Stimulated activated CD4-positive, alpha-beta T cell treated with anti-CD3 and anti-CD28 coated beads, Interleukin-1b, Interleukin-23, amount 100 ng/mL, for 4 hours (primary cell): Measurements from ENCODE around the gene MINDY4B.

Experiments used
- DNase-seq, 2 donors: peaks; one replicate each; pipeline ENCODE4 v3.0.0-alpha.2; 2020; ENCODE audit warnings: low read depth in 2 of 2

Gene MINDY4B

DNA sequence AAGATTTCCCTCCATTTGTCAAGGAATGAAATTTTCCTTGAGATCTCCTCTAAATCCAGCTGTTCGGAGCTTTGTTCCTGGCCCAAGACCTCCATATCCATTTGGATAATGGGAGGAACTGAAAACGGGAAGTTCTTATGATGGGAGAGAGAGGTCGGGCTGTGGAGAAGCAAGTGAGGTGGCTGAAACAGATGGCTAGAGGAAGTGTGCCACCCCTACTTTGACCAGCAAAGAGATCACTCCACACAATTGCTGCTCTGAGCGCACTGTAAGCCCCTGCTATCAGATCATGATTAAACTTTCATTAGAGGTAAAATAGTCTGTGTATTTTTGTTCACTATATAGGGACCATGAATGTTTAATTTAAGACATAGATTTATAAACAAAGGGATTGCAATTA lies at the start of gene MINDY4B:
MINDY4B (minus strand) TSS at position 101 of the 400 bp plus-strand sequence; CDS start at position 101, 0 bp downstream.
- DNase-seq, result no peak

DNA sequence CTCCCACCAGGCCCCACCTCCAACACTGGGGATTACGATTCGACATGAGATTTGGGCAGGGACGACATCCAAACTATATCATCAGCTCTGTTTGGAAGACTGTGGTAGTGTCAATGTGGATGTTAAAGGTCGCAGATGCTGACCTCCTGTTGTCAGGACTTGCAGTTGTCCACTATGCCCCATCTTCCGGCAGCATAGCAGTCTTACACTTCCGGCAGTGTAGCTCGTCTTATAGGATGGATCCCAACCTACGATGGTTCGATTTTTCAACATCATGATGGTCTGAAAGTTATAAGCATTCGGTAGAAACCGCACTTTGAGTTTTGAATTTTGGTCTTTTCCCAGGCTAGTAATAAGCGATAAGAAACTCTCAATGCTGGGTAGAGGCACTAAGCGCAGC lies 46.7 kb upstream of the MINDY4B start:
- DNase-seq, result no peak

DNA sequence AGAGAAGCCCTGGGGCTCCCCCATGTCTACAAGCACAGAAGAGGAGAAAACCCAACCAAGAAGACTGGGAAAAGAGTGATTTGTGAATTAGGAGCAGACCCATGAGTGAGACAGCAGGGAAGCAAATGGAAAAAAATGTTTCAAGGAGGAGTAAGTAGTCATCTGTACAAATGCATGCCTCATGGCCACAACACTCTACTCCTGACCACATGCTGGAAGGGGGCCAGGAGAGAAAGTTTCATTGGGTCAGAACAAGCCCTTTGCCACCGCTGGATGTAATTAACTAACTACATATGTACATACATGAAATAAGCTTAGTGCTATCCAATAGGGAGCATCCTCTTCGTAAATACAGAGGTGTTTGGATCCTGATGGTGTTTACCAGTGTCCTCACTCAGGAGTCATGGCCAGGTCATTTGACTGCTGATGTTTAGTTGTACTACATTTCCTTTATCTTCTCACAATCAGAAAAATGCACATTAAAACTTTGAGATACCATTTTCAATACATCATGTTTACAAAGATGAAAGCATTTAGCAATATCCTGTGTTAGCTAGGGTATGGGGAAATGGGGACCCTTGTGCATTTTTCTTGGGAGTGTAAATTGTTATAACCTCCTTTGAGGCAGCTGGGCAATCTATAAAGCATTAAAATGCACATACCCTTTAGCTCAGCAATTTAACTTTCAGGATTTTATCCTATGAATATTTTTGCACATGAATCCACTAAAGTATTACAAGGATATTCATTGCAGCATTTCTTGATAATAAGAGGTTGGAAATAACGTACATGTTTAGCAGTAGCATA lies 40.2 kb upstream of the MINDY4B start:
- DNase-seq, result no peak

DNA sequence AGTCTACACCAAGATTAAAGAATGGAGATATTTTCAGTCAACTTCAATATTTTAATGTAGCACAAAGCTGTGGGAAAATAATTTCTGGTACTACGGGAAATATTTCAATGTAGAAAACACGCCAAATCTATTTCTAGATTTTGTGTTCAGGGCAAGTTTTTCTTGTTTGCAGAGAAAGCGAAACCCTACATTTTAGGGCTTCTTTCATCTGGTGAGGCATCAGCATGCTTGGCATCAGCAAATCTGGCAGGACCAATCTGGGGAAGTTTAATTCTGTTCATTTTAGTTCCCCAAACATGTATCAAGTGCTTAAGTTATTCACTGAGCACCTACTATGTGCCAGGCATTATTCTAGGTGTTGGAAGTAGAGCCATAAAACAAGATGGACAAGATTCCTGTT lies 37.0 kb upstream of the MINDY4B start:
- no peak for DNase-seq

DNA sequence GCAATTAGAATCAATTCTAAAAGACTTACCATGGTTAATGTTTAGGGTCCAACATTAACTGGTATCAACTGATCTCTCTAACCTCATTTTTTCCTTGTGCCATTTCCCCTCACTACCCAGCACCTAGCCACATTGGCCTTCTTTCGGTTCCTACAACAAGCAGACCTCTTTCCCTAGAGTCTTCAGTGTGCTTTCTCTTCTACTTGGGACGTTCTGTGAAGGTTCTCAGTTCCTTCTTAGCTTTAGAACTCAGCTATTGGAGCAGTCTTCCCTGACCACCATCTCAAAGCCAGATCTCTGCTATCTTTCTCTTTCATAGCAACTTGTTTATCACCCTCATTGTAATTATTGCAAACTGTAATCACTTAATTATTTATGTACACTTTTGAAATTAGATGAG lies 31.5 kb upstream of the MINDY4B start:
- DNase-seq, result no peak

DNA sequence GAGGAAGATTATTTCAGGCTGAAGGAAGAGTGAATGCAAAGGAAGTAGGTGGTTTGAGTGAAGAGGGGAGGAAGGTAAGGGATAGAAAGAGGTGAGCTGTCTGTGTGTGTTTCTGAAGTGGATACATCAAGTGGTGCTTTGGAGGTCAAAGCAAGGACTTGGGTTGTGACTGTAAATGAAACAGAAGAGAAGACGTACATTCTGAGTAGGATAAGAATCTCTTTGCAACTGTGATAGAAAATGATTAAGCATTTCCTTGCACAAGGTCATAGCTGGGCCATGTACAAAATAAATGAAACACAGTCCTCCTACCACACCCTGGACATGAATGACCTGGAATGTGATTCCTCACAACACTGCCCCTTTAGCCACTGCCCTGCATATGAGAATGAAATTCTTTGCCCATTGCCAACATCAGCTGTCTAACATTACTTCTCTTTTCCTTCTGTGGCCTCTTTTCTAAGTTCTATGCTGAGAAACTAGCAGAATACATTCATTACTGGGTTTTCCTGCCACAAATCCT lies 28.3 kb upstream of the MINDY4B start:
- no peak for DNase-seq

DNA sequence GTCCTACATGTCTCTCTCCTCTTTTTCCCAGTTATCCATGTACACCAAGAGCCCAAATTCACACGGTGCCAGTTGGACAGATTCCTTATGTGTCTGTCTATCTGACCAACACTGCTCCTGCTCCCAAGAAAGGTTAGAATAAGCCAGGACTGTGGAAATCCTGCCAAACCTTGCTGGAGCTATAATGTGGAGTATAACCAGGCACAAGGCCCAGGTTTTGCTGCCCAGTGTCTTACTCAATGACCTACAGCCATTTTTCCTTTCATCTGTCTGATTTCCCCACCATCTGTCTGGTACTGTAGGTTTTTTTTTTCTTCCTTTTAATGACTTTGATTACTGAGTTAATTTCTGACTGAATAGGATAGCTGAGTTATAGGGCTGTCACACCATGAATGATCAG lies 26.5 kb upstream of the MINDY4B start:
- no peak for DNase-seq

DNA sequence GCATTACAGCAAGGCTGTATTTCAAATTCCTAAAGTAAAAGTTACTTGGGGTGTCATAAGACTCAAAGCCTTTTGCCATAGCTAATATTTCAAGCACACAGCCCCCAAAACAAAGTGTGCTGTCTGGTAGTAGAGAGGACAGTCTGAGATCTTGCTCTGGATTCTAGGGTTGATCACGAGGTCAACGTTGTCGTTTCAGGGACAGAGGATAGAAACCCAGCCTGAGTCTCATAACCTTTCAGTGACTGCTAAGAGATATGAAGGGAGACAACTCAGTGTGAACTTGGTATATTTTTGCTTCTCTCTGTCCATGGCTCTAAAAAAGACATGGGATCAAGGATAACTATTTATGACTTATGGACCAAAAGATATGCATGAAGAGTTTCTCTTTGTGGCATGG lies 25.6 kb upstream of the MINDY4B start:
- DNase-seq, result no peak

DNA sequence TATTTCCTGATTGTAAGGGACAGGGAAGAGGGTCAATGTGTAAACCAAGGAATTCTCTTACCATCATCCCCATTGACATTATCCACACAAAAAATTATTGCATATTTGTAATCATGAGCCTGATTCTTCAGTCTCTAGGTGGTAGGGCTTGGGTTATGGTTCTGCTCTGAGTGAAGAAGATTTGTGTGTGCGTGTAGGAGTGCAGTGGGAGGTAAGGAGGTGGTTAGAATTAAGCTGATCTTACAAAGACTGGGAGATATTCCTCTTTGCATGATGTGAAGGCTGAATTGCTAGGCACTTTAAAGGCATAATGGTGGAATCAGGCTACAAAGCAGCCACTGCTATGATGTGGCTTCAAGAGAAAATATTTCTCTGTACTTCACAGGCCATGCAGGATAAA lies 23.0 kb upstream of the MINDY4B start:
- no peak for DNase-seq

DNA sequence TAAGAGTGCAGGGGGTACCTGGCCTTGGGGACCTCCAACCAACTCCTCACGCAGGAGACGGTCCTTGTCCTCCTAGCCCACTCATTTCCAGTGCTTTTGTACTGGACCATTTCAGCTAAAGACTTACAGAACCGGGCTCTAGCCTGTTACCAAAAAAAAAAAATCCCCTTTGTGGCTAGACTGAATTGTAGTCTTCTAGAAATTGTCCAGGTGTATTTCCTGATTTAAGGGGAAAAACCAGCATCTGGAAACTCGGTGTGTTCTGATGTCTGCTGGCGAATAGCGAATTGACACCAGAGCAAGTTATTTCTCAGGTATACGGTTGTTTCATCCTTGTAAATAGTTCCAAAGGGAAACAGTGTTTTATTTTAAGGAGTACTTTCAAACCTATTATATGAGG lies 21.1 kb upstream of the MINDY4B start:
- DNase-seq, result no peak

DNA sequence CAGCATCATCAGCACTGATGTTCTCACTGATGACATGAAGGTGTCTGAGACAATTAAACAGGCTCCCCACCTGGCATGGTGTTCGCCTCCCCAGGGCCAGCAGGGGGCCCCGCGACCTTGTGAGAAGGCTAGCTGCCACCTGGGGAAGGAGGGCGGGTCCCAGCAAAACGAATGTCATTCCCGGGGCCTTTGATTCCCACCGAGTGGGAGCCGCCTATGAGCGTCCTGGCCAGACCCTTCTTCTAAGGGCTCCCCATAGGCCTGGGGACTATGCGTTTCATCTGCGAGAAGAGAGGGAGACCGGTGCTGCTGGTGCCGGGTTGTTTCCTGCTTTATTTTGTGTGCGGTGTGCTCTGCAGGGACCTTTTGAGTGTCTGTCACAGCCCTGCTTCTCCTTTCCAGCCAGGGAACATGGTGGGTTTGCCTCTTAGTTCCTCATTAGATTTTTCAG lies 20.5 kb upstream of the MINDY4B start:
- DNase-seq, result peak; percentile 27 to 54

DNA sequence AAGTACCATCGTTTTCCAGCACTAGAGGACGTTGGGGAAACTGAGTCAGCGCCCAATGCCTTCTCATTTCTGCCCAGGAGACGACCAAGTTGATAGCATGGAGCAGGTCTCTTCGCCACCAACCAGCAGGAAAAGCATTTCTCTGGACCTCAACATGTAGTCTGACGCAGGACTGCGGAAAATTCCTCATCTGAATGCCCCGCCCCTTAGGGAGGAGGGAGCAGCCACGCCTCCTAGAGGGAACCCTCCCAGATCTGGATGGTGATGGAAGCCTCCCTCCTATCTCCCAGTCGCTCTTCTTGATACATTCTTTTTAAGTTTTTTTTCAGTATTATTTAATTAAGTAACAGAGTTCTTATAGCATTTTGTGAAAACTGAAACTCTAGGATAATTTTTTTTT lies 17.4 kb upstream of the MINDY4B start:
- no peak for DNase-seq

DNA sequence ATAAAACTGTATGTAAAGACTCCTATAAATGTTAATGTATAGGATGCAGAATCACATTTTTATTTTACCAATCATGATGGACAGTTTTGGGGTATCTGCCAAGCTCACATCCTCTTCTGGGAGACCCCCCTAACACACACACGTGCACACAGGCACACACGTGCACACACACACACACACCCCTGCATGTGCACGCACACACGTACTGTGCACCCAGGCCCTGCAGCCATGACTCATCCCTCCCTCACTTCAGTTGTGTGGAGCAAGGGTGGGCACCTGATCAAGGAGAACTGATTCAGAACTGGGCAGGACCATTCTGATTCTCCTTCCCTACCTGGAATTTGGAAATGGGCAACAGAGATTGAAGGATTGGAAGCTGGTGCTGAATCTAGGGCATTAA lies 16.0 kb upstream of the MINDY4B start:
- no peak for DNase-seq

DNA sequence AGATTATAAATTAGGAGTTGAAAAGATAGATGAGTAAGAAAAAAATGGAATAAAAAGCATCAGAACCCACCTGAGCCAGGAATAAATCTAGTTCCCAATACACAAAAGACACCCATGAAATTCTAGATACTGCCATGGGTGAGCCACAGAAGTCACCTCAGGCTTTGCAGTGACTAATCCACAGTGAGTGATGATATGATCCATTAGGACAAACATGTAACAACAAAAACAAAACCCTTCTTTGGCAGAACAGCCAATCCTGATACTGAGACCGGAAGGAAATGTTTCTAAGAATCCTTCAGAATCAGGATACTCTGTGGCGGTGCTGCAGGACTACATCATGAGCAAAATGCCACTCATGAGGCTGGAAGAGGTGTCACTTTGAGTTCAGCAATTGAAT lies 15.0 kb upstream of the MINDY4B start:
- no peak for DNase-seq

DNA sequence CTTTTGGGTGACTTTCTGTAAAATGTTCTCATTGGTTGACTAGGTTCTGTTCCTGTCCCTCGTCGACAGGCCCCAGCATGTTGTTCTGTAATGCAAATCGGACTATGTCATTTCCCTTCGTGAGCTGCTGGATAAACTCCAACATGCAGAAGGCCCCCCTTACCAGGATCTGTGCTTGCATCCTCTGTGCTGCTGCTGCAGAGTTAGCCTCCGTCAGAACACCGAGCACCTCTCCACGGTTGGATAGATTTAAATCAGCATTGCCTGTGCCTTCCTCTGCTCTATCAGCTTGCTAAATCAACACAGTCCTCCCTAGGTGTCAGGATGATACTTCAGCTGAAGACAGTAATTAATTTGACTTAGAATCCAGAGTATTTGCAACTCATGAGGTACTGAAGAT lies 12.7 kb upstream of the MINDY4B start:
- DNase-seq, result no peak

DNA sequence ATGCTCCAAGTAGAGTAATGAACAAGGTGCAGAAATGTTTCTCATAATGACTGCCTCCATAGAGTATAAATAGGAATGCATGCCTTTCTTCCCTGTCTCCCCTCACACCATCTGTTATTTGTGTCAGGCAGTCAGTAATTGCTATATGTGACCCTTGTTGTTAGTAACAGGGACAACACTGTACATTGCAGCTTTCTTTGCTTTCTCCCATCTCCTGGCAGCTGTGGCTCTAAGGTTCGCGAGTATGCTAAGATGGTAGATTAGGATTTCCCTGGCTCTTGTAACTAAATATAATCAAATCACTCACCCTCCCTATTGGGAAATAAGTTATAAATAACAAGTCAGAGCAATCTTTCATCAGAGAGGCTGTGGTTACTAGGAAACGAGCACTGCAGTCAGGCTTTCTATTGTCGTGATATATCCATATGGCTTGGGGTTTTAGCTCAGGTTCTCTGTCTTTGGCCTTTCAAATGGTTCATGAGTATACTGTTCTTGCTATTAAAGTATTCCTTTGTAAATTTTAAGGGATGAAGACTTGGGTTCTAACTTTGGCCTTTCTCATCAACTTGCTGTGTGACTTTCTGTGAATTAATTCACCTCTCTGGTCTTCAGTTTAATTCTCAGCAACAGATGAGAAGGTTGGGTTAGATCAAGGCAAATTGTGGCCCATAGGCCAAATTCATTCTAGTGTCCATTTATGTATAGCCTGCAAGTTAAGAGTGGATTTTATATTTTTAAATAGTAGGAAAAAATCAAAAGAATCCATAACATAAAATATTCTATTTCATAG lies 8.1 kb upstream of the MINDY4B start:
- DNase-seq, result no peak

DNA sequence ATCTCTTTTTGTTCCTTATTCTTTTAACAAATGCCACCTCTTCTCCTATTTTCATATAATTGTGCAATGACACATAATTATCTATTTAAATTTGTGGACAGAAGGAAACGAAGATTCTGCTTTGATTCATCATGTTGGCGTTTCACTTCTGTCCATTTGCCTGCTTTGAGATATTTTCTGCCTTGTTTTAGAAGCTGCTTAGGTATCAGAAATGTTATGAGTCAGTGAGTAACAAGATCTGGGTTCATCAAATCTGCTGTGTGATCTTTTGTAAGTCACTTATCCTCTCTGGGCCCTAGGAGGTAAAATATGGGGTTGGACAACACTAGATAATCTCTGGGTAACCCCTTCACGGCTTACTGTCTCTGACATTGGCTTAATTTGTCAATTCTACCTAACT lies 7.3 kb upstream of the MINDY4B start:
- no peak for DNase-seq

DNA sequence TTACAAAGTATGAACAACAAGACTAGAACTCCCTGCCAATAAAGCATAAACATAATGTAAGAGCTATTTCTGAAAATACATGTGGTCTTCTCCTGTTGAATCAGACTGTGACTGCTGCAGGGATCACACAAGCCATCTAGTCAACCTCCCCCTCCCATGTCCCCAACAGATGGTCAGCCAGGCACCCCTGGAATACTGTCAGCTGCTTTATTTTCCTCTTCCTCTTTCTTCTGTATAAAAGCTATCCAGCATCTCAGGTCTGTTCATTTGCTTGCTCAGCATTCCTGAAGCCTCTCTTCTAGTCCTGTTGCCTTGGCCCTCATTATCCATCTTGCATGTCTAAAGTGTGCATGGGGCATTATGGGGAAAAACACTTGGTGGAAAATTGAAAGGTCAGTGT lies 6.5 kb upstream of the MINDY4B start:
- no peak for DNase-seq

DNA sequence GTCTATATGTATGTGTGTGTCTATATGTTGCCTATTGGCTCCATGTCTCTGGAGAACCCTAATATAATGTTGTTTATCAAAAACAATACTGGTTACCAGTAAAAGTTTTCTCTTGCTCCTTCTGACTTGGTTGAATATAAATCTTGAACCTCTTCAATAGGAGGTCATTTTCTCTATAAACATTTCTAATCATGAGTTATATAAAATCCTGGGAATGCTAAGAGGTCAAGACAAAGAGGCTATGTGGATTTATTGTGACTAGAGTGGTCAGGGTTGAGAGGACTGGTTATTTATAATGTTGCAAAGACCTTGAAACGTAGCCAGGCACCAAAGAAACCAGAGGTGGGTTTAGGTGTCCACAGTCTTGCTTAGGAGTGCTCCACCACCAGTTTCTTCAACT lies 1.2 kb upstream of the MINDY4B start:
- DNase-seq, result no peak

DNA sequence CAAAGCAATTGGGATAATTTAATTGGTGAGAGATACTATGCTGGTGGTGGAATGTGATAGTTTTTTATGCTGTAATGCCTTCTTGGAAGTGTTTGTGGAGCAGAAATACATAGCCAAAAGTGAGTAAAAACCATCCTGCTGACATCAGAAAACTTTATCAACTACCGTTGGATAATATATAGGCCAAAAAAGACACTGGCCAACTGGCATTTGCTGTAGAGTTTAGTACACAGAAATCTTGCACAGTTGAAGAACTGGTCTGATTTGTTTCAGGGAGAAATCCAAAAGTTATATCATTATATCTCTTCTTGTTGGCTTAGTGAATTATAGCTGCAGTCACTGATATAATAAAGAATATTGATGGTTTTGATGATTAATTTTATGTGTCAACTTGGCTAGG lies 507 bp upstream of the MINDY4B start:
- no peak for DNase-seq

DNA sequence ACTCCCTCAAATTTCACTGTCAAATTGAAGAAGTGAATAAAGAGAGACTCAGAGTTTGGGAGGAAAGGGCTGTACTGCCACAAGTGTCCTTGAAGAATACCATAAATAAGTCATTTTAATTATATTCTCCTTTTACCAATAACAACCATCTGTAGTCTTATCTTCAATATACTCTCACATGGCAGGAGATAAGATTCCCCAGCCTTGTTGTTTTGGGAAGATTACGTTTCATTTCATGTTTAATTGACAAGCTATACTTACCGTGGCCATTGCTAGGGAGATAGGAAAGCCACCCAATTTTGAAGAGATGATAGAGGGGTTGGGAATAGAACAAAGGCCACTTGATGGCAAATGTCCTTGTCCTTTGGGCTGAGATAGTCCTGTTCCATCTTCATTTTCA lies 2.3 kb downstream of the MINDY4B start:
- no peak for DNase-seq

DNA sequence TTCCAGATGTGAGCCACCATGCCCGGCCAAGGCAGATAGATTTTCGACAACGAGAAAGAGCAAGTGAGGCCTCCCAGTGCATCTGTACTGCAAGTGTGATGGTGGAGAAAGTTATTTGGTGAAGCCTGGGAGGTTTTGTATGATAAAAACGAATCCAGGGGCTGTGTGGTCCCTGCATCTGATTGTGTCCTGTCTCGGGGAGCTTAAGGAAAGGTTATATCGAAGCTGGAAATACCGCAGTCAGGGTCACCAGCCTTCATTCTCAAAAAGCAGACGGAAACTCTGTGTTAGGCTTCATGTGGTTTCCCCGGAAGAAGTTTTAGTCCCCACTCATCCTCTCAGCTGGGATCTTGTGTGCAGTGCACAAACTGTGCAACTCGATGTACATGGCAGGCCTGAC lies 3.4 kb downstream of the MINDY4B start:
- DNase-seq, result no peak

DNA sequence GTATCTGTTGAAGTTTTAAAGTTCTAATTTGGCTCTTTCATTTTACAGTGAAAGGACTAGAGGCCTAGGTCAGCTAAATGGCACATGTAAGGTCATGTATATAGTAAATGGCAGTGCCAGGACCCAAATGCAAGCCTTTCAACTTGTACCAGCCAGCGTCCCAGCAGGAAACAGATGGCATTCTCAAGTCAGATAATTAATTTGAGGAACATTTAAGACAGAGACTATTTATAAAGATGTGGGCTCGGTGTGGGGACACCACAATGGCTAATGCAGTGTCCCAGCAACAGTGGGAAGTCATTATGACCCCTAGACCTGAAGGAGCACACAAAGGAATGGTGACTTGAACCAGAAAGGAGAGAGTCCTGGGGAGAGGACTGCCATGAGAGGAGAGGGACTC lies 6.1 kb downstream of the MINDY4B start:
- no peak for DNase-seq
